Putamen (tissue), 1 donor: ENCODE results near the gene CT55.
"Not testable (repeated sequence)": the region's sequence is repeated elsewhere in the genome, so short reads cannot be mapped to it uniquely, and the experiment has no call there.

Experiments used
- DNase-seq: peaks from one replicate; pipeline ENCODE4 v3.0.0-alpha.2; 2016; ENCODE audit warnings: low spot score

The CT55 gene, protein sequence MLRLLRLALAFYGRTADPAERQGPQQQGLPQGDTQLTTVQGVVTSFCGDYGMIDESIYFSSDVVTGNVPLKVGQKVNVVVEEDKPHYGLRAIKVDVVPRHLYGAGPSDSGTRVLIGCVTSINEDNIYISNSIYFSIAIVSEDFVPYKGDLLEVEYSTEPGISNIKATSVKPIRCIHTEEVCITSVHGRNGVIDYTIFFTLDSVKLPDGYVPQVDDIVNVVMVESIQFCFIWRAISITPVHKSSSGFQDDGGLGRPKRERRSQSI

DNA sequence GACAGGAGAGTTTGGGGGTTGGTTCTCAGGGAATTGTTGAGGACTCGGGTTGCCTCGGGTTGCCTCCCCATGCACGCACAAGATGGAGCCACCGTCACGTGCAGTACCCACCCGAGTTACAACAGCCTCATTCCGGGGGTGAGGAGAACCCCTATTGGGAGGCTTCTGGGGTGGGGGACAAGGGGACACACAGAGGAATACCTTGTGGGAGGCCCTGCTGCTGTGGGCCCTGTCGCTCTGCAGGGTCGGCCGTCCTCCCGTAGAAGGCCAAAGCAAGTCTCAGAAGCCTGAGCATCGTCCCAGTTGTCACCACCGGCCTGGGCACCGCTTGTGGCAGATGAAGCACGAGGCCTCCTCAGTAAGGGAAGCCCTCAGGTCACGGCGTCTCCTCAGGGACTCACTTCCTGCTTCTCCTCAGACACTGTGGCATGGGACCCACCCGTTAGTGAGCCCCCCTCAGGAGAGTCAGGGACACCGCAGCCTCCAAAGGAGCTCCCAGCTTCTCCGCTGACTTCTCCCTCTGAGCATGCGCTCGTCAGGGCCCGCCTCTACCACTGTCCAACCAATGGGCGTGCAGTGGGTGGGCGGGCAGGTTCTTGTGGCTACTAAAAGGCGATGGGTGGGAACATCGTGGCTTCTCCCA lies at the start of gene CT55:
TSS of gene CT55 (minus strand) at position 522 of the 643 bp plus-strand sequence. CDS start at position 295, 227 bp downstream.
- DNase-seq = no peak

DNA sequence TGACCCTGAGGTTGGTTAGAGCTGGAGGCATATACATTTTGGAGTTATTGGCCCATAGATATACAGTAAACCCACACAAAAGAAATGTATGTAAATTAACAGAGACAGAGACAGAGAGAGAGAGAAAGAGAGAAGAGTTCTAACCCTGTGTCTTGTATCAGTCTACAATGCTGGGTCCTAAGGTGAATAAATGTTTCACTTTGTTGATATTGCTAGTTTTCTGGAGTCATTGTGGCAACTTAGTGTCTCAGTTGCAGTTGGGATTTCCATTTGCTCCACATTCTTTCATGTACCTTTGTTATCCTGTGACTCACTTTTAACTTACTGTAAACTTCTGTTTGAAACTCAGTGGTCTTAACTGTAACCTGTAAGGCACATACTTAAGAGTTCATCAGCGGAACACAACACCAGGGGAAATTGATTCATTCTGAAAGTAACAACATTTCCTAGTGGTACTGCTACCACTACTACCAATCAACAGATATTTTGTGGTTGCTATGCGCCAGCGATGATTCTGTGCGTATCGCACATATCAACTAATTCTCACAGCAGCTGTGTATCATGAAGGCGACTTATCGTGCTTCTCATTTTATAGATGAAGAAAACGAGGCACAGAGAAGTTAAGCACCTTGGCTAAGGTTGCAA lies 42.1 kb upstream of the CT55 start:
- DNase-seq = no peak

DNA sequence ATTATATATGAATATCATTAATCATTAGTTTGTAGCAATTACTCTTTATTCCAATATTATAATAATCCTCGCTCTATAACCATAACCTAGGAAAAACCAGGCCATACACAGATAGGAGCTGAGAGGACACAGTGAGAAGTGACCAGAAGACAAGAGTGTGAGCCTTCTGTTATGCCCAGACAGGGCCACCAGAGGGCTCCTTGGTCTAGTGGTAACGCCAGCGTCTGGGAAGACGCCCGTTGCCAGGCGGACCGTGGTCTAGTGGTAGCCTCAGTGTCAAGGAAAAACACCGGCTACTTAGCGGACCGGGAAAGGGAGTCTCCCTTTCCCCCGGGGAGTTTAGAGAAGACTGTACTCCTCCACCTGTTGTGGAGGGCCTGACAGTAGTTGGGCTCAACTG lies 35.2 kb upstream of the CT55 start:
- DNase-seq = not testable (repeated sequence)

DNA sequence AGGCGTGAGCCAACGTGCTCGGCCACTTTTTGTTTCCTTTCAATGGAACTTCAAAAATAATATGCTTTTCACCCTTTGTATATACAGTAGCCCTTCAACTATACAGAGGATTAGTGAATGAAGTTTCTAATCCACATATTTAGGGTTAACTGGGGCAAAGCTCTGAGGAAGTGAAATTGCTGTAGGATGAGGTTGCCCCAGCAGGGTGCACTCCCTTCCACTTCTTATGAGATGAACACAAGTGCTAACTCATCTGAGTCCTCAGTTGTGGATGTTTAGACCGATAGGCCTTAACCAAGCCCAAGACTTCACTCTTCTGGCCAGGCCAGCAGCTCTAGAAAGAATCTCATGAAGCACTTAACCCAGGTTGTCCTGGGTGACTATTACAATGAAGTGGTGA lies 29.1 kb upstream of the CT55 start:
- DNase-seq = no peak

DNA sequence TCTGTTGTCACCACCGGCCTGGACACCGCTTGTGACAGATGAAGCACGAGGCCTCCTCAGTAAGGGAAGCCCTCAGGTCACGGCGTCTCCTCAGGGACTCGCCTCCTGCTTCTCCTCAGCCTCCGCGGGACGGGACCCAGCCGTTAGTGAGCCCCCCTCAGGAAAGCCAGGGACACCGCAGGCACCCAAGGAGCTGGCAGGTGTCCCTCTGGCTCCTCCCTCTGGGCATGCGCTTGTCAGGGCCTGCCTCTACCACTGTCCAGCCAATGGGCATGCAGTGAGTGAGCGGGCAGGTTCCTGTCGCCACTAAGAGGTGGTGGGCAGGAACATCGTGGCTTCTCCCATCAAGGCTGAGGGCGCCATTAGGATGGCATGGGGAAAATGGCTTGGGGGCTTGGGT lies 23.5 kb upstream of the CT55 start:
- DNase-seq = no peak

DNA sequence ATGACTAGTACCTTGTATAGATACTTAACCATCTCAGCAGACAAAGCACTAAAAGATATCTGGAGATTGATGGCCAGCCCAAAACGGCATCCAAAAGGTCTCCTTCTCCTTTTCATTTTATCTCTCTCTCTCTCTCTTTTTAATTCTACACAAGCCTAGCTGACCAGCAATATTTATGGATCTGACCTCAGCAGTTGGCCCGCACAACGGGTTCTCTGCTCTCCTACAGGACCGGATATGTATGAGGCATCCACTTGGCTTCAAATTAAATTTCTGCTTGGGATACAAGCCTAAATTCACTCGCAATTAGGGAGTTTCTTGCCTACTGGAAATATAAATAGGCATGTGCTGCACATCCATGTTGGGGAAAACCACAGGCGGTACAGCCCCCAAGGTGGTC lies 22.5 kb upstream of the CT55 start:
- DNase-seq = no peak

DNA sequence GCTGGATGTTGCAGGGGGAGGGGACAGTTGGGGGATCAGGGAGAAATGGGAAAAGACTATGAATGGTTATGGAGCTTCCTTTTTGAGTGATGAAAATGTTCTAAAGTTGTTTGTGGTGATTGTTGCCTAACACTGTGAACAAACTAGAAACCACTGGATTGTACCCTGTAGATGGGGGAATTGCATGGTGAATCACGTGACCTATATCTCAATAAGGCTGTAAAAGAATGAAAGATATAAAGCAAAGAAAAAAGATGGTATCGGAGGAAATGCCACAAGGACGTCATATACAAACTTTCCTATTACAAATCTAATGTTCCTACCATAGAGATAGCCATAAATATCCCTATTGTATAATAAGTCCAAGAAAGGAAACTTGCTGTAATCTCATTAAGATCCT lies 20.6 kb upstream of the CT55 start:
- no peak for DNase-seq

DNA sequence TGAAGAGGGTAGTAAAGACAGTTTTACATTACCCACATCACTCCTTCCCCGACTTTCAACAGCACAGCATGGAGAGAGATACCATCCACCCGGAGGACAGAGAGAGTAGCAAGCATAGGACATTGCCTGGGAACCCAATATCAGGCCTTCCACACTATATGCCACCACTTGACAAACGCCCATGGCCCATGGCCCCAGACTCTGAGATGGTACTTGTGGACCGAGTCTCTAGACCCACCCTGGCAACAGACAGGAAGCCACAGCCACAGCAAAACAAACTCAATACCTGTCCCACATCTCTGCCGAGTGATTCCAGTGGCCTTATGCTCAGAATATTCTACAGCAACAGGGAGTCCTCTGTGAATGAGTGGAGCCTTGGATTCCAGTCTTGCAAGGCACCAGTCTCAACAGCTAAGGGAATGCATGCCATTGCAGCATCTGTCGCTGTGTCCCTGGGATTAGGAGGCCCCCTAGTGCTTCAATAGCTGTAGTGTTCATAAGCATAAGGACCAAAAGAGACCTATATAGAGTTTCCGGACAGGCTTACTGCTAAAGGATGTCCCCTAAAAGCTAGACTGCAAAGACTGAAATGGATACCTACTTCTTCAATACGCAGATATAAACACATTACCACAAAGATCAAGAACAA lies 14.7 kb upstream of the CT55 start:
- no peak for DNase-seq

DNA sequence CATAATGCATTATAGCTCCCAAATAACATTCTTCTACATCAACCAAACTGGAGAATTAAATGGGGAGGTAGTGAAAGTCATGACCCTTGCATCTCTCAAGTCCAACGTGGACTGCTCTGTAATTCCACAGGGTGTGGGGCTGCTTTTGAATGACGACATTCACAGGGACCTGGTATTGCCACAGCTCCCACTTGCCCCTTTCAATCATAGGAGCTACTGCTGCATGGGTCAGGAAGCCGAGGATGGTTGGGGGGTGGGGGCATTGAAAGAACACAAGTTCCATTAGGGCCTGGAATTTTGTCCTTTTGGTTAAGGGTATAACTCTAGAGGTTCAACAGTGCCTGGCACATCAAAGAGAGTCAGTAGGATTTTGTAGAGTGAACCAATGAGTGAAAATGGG lies 7.4 kb upstream of the CT55 start:
- DNase-seq = no peak

DNA sequence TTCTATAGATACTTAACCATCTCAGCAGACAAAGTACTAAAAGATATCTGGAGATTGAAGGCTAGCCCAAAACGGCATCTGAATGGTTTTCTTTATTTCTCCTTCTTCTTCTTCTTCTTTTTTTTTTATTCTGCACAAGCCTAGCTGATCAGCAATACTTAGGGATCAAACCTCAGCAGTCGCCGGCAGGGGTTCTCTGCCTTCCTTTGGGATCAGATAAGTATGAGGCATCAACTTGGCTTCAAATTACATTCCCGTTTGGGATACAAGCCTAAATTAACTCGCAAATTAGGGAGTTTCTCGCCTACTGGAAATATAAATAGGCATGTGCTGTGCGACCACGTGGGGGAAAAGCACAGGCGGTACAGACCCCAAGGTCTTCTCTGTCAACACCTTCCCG lies 730 bp downstream of the CT55 start:
- no peak for DNase-seq

DNA sequence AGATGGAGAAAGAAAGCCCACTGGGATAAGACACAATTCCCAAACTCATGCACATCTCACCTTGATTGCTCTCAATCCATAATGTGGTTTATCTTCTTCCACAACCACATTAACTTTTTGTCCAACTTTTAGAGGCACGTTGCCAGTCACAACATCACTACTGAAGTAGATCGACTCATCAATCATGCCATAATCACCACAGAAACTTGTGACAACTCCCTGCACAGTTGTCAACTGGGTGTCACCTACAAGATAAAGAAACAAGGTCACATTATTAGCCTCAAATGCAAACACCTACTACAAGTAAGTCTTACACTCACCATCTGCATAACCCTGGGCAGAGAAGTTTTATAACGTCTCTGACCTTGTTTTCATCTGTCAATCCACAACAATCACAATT lies 1.7 kb downstream of the CT55 start:
- DNase-seq = not testable (repeated sequence)

DNA sequence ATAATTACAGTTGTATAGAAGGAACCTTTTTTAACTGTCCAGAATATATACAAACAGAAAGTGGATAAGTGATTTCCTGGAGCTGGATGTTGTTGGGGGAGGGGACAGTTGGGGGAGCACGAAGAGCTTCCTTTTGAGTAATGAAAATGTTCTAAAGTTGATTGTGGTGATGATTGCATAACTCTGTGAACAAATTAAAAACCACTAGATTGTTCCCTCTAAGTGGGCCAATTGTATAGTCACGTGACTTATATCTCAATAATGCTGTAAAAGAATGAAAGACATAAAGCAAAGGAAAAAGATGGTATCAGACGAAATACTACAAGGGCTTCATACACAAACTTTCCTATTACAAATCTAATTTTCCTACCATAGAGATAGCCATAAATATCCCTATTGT lies 2.7 kb downstream of the CT55 start:
- no peak for DNase-seq

DNA sequence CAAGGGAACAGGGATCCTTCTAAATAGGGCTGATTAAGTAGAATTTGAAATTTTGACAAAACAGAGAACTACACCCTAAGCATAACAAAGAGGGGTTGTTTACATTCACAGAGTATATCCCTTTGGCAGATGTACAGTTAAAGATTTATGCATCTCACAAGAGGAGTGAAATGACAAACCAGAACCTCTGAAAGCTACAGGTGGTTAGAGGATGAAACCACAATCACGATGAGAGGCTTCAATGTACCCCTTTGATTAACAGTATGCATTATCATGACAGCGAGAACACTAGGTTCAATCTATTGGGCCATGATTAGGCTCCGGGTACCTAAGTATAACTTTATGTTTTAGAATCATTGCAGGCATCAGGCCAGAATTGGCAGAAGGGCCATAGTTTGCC lies 16.5 kb downstream of the CT55 start:
- not testable (repeated sequence) for DNase-seq

DNA sequence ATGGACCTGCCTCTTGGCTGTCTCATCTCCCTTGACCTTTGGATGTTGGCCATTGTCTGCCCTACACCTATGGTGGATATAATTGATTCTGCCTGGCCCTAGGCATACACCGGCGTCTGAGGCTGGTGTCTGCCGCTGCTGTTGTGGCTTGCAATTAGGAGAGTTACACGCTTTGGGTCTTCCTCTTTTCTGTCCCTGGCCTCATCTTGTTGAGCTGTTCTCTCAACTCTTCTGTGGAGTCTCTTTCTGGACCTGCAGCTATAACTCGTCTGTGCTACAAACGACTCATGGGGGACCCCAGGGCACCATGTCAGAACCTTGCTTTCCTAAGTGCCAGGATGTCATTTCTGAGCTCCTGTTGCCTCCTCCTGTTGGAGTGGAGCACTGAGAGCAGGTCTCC lies 45.1 kb downstream of the CT55 start:
- not testable (repeated sequence) for DNase-seq

DNA sequence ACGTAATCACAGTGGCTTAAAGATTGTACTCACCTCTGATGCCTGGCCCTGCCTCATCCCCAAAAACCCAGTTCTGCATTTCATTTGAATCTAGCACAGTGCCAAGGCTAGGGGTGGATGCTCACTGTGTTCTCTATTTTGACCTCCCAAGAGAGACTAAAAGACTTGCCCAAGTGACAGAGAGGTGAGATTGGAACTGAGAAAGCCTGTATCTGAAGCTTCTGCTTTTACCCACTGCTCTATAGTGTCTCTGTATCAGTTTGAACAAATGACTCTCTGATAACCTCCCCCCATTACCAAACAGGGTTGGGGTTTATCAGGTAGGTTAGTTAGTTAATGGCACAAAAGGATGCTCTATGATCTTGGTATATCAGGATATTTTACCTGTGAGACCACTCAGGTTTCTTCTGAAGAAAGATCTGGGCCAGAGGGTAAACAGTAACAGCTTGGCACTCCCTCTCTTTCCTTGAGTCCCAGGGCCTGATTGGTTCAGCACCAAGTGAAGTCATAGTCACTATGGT lies 51.1 kb downstream of the CT55 start, which contains the start of gene ETDB:
TSS of gene ETDB (minus strand) at position 471 of the 521 bp plus-strand sequence. CDS start 1,265 bp downstream, outside the sequence.
- DNase-seq = not testable (repeated sequence)

DNA sequence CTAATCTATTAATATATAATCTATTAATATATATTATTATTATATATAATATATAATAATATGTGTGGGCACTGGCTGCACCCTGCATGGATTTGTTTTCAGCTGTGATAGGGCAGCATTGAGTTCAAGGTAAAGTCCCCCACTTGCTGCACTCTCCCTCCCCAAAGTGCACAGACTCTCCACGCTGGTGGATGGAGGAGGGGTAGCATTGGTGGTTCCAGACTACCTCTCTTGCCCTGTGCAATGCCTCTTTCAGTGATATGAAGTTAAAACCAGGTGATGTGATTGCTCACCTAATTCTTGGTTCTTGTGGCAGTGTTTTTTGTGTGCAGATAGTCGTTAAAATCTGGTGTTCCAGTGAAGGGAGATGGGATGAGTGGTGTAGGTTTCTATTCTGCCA lies 55.1 kb downstream of the CT55 start:
- DNase-seq = not testable (repeated sequence)

DNA sequence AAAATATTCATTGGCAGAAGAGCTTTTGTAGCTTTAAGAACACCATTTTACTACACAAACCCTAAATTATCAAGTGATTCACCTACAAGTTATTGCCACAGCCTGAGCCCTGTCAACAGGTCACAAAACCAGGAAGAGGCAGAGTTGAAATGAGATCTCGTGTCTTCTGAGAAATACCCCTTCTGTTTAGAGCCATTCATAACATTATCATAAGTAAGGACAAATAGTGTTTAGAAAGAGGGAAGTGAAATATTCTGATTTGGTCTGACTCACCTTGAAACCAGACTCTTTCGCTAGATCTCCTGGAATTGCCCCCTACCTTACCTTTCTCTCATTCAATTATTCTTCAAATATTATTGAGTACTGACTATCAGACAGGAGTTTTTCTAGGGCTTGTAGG lies 56.8 kb downstream of the CT55 start:
- no peak for DNase-seq

DNA sequence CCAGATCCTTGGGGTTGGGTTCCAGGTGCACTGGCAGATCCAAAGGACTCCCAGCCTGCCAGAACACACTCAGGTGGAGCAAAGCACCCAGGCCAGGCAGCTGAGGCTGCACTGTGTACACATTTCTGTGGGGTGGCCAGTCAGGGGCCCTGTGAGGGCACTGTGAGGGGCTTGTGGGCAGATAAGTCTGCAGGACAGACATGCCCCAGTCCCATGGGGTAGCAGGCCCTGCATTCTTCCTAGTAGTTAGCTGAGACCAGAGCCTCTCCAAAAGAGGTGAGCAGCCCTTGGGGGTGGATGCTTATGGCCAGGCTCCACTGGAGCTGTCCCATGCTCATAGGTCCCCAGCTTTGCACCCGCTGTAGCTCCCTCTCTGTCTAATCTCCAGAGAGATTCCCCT lies 58.5 kb downstream of the CT55 start:
- DNase-seq = no peak

DNA sequence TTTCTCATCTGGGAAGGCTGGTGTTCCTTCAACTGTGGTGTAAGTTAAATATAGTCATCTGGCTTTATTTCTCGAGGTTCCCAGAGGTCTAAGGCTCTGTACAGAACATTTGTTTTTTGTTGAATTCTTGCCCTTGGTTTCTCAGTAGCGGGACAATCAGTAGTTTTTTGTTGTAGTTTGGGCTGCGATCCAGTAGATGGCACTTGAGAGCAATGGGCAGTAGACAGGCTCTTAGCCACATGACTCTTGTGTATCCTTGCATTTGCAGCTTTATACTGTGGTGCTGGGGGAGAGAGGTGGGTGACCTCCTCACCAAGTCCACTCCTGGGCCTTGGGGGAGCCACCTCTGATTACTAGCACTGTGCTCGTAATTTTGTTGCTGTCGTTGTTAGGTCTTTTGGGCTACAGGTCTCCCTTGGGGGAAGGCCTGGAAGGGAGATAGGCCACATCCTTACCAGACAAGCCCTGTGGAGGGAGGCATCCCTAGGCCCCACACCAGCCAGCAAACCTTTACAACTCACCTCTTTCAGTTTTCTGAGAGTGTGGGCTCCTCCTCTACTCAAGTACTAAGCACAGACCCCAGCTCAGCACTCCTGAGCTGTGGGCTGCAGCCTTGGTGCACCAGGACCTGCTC lies 59.0 kb downstream of the CT55 start:
- no peak for DNase-seq

DNA sequence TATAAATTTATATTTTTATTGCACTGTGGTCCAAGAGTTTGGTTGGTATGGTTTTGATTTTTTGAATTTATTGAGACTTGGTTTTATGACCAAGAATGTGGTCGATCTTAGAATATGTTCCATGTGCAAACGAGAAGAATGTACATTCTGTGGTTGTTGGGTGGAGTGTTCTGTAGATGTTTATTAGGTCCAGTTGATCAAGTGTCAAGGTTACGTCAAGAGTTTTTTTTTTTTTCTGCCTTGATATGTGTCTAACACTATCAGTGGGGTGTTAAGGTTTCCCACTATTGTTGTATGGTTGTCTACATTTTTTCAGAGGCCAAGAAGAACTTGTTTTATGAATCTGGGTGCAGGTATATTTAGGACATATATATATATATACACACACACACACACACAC lies 61.6 kb downstream of the CT55 start:
- no peak for DNase-seq
